ENCODE data around the gene NOTUM. TPM values are rescaled to one million over a fixed set of nuclear protein-coding genes. Genes with fewer than 3 reads are reported as not detected.
A peak's percentile ranks its signal among the peaks of the same experiment; 100 is the strongest.

NOTUM gene
- total and polyA plus RNA-seq, 4 experiments from 2014 or later, result not detected

DNA sequence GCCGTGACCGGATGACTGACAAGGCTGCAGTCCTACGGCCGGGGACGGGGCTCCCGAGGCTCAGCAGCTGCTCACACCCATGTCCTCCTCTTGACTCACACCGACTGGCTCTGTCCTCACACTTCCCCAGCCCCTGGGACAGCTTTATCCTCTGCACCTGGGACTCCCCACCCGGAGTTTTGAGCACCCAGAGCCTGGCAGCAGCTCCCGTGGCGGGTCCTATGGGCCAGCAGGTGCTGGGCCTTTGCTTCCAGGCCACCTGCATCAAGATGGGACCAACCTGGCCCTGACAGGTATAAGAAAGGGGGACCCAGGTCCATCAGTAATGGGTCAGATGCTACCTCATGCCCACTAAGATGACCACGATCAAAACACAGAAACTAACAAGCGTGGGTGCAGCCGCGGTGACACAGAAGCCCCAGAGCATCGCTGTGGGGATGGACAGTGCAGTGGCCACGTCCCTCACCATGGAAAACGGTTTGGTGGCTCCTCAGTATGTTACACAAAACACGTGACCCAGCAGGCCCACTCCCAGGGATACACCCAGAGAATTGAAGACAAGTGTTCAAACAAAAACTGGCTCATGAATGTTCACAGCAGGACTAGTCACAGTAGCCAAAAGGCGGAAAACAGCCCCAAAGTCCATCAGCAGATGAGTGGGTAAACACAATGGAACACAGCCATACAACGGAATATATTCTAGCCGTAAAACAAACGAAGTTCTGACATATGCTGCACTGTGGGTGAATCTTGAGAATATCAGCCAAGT is 3.3 kb upstream of the NOTUM start:
- DNase-seq, result peak in 1 of 5 donors; percentile 10
- CTCF ChIA-PET (ENCODE audit: partially characterized antibody), result no interaction called here
- POLR2A ChIA-PET (ENCODE audit: partially characterized antibody), result interaction anchor here (4.3 kb wide), 1 partner anchor 13 kb away, joined by 54 read pairs; the partner anchor contains the start of gene ASPSCR1
- Histone ChIP-seq H3K27me3 (ENCODE audit: insufficient read depth, low read length) (peaks cover 13% of the 10 kb centered on the region), H3K9me3 (ENCODE audit: control insufficient read depth in 1 of 2, low read length in 2 of 2) (no peaks in the 10 kb centered on the region), H3K36me3 (ENCODE audit: insufficient read depth, low read length) (no peaks in the 10 kb centered on the region), H3K4me3 (ENCODE audit: low read length in 2 of 2) (no peak overlapping the region), H3K4me1 (ENCODE audit: insufficient read depth, low read length) (peaks cover 29% of the 10 kb centered on the region), H3K27ac (ENCODE audit: low read depth, low read length) (no peak overlapping the region)
- H3K36me3 Mint-ChIP-seq, result no peaks in the 10 kb centered on the region
- peaks cover 3 to 14% (median 7%) of the 10 kb centered on the region in 4 donors for H3K4me1 Mint-ChIP-seq
- H3K9me3 Mint-ChIP-seq, result peaks cover 0 to 2% (median 0%) of the 10 kb centered on the region in 8 donors
- peaks cover 1 to 3% of the 10 kb centered on the region in 2 donors for H3K27me3 Mint-ChIP-seq
- H3K4me3 Mint-ChIP-seq, result peak overlapping the region in 1 of 8 donors; percentile 24
- peak overlapping the region in 2 of 7 donors; percentile 2 to 48 for H3K27ac Mint-ChIP-seq
- intact Hi-C loops (cut with micrococcal nuclease), result loop anchor here (5.0 kb wide), 2 partner anchors 73 to 188 kb away; partner anchors contain the start of gene DCXR

DNA sequence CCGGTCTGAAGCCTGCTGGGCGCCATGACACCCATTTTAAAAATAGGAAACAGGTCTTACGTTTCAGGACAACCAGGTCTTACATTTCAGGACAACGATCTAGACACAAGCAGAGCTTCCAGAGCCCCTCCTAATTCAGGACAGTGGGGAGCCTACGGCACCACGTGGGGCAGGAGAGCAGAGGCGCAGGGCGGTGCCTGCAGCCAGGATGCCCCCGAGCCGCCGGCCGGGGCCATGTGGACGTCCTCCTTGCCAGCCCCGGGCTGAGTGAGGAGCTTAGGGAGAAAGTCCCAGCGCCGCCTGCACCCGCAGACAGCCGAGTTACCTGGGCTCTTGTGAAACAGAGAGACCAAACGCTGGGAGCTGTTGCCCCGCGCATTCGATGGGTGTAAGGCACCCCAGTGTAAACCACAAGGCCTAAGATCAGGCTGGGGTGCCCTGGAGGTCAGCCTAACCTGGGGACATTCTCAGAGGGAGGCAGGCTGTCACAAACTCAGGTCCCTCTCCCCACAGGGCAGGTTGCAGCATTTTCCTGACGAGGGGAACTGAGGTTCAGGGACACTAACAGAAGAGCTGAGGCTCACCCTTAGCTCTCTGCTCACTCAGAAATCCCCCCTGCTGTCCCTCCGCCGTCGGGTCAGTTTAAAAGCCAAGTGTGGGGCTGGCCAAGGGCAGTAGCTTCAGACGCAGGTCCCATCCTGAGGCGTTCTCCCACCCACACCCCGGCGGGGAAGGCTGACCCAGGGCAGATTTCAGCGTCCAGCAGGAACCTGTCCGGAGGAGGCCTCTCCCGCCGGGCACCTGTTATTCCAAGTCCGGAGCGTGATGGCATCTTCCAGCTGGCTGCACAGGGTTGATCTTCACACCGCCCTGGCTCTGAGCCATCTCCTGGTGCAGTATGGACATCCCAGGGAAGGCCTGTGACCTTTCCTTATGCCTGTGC is 1.8 kb upstream of the NOTUM start:
- ChIA-PET CTCF (ENCODE audit: partially characterized antibody) (interaction anchor here (0.7 to 1.3 kb wide), 3 partner anchors 57 to 74 kb away, joined by 3 to 9 read pairs (median 3); partner anchors contain the start of gene DCXR), POLR2A (ENCODE audit: partially characterized antibody) (no interaction called here)
- H3K4me3 Mint-ChIP-seq, result peak overlapping the region in 4 of 8 donors; percentile 29 to 65 (median 54)
- peaks cover 0 to 2% (median 0%) of the 10 kb centered on the region in 8 donors for H3K9me3 Mint-ChIP-seq
- H3K9me3 ChIP-seq (ENCODE audit: control insufficient read depth in 1 of 2, low read length in 2 of 2), result no peaks in the 10 kb centered on the region
- H3K36me3 Mint-ChIP-seq, result no peaks in the 10 kb centered on the region
- H3K27ac ChIP-seq (ENCODE audit: low read depth, low read length), result no peak overlapping the region
- peak overlapping the region in 2 of 7 donors; percentile 16 to 35 for H3K27ac Mint-ChIP-seq
- peak in 1 of 5 donors; percentile 31 for DNase-seq
- intact Hi-C loops (cut with micrococcal nuclease), result loop anchor here (5.0 kb wide), 2 partner anchors 75 to 190 kb away; partner anchors contain the start of gene DCXR
- H3K4me1 Mint-ChIP-seq, result peaks cover 0 to 5% (median 2%) of the 10 kb centered on the region in 4 donors
- peaks cover 17% of the 10 kb centered on the region for H3K4me1 ChIP-seq (ENCODE audit: insufficient read depth, low read length)
- H3K36me3 ChIP-seq (ENCODE audit: insufficient read depth, low read length), result no peaks in the 10 kb centered on the region
- no peak overlapping the region for H3K4me3 ChIP-seq (ENCODE audit: low read length in 2 of 2)
- peaks cover 27% of the 10 kb centered on the region for H3K27me3 ChIP-seq (ENCODE audit: insufficient read depth, low read length)
- H3K27me3 Mint-ChIP-seq, result peaks cover 2 to 12% of the 10 kb centered on the region in 2 donors

DNA sequence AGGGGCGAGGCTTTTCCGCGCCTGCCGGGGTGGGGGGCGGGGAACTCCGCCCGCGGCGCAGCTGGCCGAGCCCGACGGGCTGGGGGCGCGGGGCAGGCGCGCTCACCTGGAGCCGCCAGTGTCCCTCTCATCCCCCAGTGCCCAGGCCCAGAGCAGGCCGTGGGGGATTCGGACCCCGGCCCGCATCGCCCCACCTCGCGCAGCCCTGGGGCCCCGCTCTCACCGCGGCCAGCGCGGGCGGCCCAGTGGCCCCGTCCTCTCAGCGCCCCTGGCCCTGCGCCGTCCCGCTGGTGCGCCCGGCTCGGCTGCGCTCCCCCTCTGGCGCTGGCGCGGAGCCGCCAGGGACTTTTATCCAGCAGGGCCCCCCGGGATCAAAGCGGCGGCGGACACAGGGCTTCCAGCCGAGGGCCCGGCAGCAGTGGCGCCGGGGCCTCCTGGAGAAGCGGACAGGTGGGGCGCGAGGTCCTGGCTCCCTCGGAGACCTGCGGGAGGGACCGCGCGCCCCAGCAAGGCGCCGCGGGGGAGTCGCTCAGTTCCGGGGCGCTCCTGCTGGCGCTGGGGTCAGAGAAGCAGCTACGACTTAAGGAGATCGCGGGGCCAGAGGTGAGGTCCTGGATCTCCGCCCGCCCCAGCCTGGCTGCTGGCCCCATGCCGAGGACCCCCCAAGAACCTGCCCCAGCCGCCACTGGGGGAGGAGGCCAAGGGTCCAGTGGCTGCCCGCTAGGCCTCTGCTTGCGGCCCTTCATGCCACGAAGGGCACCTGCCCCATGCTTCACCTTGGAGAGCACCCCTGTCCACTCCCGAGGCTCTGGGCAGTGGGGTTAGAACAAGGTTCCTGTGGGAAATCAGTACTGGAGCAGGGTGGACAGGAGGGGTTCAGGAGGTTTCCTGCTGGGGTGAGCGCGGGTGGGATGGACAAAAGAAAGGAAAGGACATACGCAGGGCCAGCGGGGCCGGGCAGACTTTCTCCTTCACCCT is 823 bp upstream of the NOTUM start:
- Mint-ChIP-seq H3K27me3 (peaks cover 2 to 12% of the 10 kb centered on the region in 2 donors), H3K36me3 (no peaks in the 10 kb centered on the region), H3K4me1 (peaks cover 0 to 3% (median 0%) of the 10 kb centered on the region in 4 donors), H3K27ac (peak overlapping the region in 1 of 7 donors; percentile 35), H3K4me3 (peak overlapping the region in 4 of 8 donors; percentile 29 to 65 (median 54)), H3K9me3 (peaks cover 0 to 2% (median 0%) of the 10 kb centered on the region in 8 donors)
- peak in 1 of 5 donors; percentile 28 for DNase-seq
- peaks cover 8% of the 10 kb centered on the region for H3K4me1 ChIP-seq (ENCODE audit: insufficient read depth, low read length)
- no peaks in the 10 kb centered on the region for H3K9me3 ChIP-seq (ENCODE audit: control insufficient read depth in 1 of 2, low read length in 2 of 2)
- no peak overlapping the region for H3K27ac ChIP-seq (ENCODE audit: low read depth, low read length)
- H3K27me3 ChIP-seq (ENCODE audit: insufficient read depth, low read length), result peaks cover 30% of the 10 kb centered on the region
- H3K4me3 ChIP-seq (ENCODE audit: low read length in 2 of 2), result no peak overlapping the region
- H3K36me3 ChIP-seq (ENCODE audit: insufficient read depth, low read length), result no peaks in the 10 kb centered on the region
- intact Hi-C loops (cut with micrococcal nuclease), result loop anchor here (5.0 kb wide), 2 partner anchors 75 to 190 kb away; partner anchors contain the start of gene DCXR
- POLR2A ChIA-PET (ENCODE audit: partially characterized antibody), result interaction anchor here (2.6 kb wide), 1 partner anchor 60 kb away, joined by 57 read pairs; the partner anchor contains the start of genes CENPX and LRRC45
- CTCF ChIA-PET (ENCODE audit: partially characterized antibody), result interaction anchor here (1.3 to 2.6 kb wide), 2 partner anchors 58 to 59 kb away, joined by 9 to 81 read pairs; partner anchors contain the start of genes CENPX and LRRC45

DNA sequence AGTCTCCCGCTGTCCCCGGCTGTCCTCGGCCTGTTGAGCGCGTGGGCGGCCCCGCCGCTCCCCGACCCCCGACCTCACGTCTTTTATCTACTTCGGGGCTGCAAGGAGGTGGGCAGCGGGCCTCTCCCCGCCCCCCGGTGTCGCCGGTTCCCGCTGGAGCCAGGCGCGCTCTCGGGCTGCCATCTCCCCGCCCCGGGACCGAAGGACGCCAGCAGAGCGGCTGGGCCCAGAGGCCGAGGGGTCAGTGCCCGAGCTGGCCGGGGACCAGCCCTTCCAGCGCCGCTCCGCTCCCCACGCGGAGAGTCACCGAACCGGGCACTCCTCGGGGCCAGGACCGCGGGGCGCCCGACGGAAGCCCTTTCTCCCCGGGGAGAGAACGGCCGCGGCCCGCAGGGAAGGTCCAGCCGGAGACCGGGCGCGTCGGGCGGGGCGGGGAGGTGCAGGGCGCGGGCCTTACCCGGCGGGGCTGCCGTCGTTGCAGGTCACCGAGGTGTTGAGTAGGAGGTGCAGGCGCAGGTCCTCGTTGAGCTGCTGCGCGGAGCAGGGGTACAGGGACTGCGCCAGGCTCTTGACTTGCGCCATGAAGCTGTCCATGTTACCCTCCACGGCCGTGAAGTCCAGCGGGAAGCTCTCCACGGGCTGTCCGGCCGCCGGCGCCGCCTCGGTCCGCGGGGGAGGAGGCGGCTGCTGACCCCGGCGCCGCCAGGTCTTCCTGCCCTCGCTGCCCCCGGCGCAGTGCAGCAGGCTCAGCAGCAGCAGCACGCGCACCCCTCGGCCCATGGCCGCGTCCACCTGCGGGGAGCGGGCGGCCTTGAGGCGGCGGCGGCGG is 643 bp downstream of the NOTUM start:
- H3K4me3 ChIP-seq (ENCODE audit: low read length in 2 of 2), result peak overlapping the region in 1 of 2 donors; percentile 37
- POLR2A ChIA-PET (ENCODE audit: partially characterized antibody), result interaction anchor here (0.6 to 2.6 kb wide), 11 partner anchors 15 to 106 kb away, joined by 3 to 57 read pairs (median 6); partner anchors contain the start of genes ARHGDIA, ASPSCR1, CENPX and DCXR
- intact Hi-C loops (cut with micrococcal nuclease), result loop anchor here (5.0 kb wide), 2 partner anchors 77 to 192 kb away; partner anchors contain the start of gene DCXR
- H3K36me3 Mint-ChIP-seq, result no peaks in the 10 kb centered on the region
- peak in 1 of 5 donors; percentile 20 for DNase-seq
- no peak overlapping the region for H3K27ac Mint-ChIP-seq
- H3K4me1 Mint-ChIP-seq, result peaks cover 0 to 3% (median 0%) of the 10 kb centered on the region in 4 donors
- no peak overlapping the region for H3K27ac ChIP-seq (ENCODE audit: low read depth, low read length)
- peak overlapping the region in 1 of 8 donors; percentile 34 for H3K4me3 Mint-ChIP-seq
- H3K9me3 ChIP-seq (ENCODE audit: control insufficient read depth in 1 of 2, low read length in 2 of 2), result no peaks in the 10 kb centered on the region
- H3K9me3 Mint-ChIP-seq, result peaks cover 0 to 2% (median 0%) of the 10 kb centered on the region in 8 donors
- CTCF ChIA-PET (ENCODE audit: partially characterized antibody), result interaction anchor here (1.0 to 2.6 kb wide), 14 partner anchors 12 to 193 kb away, joined by 3 to 81 read pairs (median 4); partner anchors contain the start of genes ASPSCR1, CENPX, DCXR and DUS1L
- no peaks in the 10 kb centered on the region for H3K36me3 ChIP-seq (ENCODE audit: insufficient read depth, low read length)
- peaks cover 30% of the 10 kb centered on the region for H3K27me3 ChIP-seq (ENCODE audit: insufficient read depth, low read length)
- peaks cover 2 to 12% of the 10 kb centered on the region in 2 donors for H3K27me3 Mint-ChIP-seq
- H3K4me1 ChIP-seq (ENCODE audit: insufficient read depth, low read length), result peaks cover 7% of the 10 kb centered on the region

DNA sequence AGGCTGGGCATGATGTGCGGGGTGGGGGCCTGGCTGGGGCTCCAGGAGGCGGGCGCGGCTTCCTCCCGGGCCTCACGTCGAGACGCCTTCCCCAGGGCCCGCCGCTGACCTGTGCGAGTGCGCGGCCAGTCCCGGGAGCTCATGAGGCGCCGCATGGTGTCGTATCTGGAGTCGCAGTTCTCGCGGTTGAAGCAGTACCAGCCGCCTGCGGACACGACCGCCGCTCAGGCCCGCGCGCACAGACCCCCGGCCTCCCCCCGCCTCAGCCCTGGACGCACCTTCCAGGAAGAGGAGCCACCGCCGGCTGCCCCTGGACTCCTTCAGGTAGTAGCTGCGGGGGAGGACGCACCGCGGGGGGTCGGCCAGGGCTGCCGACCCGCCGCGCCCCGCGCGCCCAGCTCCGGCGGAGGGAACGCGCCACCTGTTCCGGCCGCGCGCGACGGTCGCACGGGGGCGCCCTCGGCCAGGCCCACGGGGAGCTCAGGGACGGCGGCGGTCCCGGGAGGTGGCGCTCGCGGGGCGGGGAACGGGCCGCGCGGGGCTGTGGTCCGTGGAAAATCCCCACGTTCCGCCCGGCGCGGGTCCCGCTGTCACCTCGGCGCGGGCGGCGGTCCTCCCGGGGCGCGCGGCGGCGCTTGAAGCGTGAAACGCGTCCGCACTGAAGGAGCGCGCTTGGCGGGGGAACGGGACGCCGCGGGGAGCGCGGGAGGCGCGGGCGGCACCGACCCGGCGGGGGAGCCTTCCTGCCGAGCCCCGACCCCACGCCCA is 1.4 kb downstream of the NOTUM start:
- Mint-ChIP-seq H3K4me1 (peaks cover 0 to 3% (median 0%) of the 10 kb centered on the region in 4 donors), H3K27ac (peak overlapping the region in 1 of 7 donors; percentile 69), H3K27me3 (peaks cover 2 to 12% of the 10 kb centered on the region in 2 donors), H3K9me3 (peaks cover 0 to 2% (median 0%) of the 10 kb centered on the region in 8 donors), H3K4me3 (peak overlapping the region in 4 of 8 donors; percentile 45 to 66 (median 58)), H3K36me3 (no peaks in the 10 kb centered on the region)
- intact Hi-C loops (cut with micrococcal nuclease), result loop anchor here (1.0 to 5.0 kb wide), 3 partner anchors 62 to 193 kb away; partner anchors contain the start of gene DCXR
- no peak overlapping the region for H3K27ac ChIP-seq (ENCODE audit: low read depth, low read length)
- H3K9me3 ChIP-seq (ENCODE audit: control insufficient read depth in 1 of 2, low read length in 2 of 2), result no peaks in the 10 kb centered on the region
- peaks cover 7% of the 10 kb centered on the region for H3K4me1 ChIP-seq (ENCODE audit: insufficient read depth, low read length)
- POLR2A ChIA-PET (ENCODE audit: partially characterized antibody), result interaction anchor here (0.5 to 2.6 kb wide), 14 partner anchors 8 to 293 kb away, joined by 3 to 57 read pairs (median 6); partner anchors contain the start of genes ARHGDIA, ASPSCR1, CCDC137 and CENPX
- no peaks in the 10 kb centered on the region for H3K36me3 ChIP-seq (ENCODE audit: insufficient read depth, low read length)
- CTCF ChIA-PET (ENCODE audit: partially characterized antibody), result interaction anchor here (0.6 to 2.6 kb wide), 23 partner anchors 8 to 195 kb away, joined by 3 to 81 read pairs (median 4); partner anchors contain the start of genes ASPSCR1, CENPX, DCXR and DUS1L
- peaks cover 30% of the 10 kb centered on the region for H3K27me3 ChIP-seq (ENCODE audit: insufficient read depth, low read length)
- DNase-seq, result peak; percentile 76 to 88 (median 84)
- peak overlapping the region in 1 of 2 donors; percentile 37 for H3K4me3 ChIP-seq (ENCODE audit: low read length in 2 of 2)

Data from CD4-positive, alpha-beta memory T cell (primary cell).